ENCODE data around the gene UGT3A1.

UGT3A1 gene

GRCh38 chr5:35938568-35939227 lies 52.5 kb downstream of the UGT3A1 start, which contains the start of gene CAPSL:
CAPSL (minus strand) TSS chr5:35938622; CDS start chr5:35921120, 17,502 bp downstream.
- H3K9me3 ChIP-seq (ENCODE audit: control insufficient read depth, low read depth, low read length) = no peaks in the 10 kb centered on the region
- no peaks in the 10 kb centered on the region for H3K4me1 ChIP-seq (ENCODE audit: control insufficient read depth, low read depth, low read length)

GRCh38 chr5:35926389-35927051 lies 64.7 kb downstream of the UGT3A1 start:
- H3K36me3 ChIP-seq (ENCODE audit: control insufficient read depth, low read depth, low read length) = no peaks in the 10 kb centered on the region
- H3K27ac ChIP-seq (ENCODE audit: low read length) = no peak overlapping the region
- H3K4me3 ChIP-seq (ENCODE audit: low read length) = peak overlapping the region; percentile 12
- no peaks in the 10 kb centered on the region for H3K9me3 ChIP-seq (ENCODE audit: control insufficient read depth, low read depth, low read length)
- peaks cover 41% of the 10 kb centered on the region for H3K27me3 ChIP-seq (ENCODE audit: control insufficient read depth, insufficient read depth, low read length)
- no peaks in the 10 kb centered on the region for H3K4me1 ChIP-seq (ENCODE audit: control insufficient read depth, low read depth, low read length)
- H3K9ac ChIP-seq (ENCODE audit: low read length) = no peak overlapping the region

More at GRCh38 chr5:35938568-35939227, 52.5 kb downstream of the UGT3A1 start, which contains the start of gene CAPSL:
- Histone ChIP-seq H3K27ac (ENCODE audit: low read length) (no peak within 1 kb of the TSS), H3K4me3 (ENCODE audit: low read length) (no peak within 1 kb of the TSS), H3K9ac (ENCODE audit: low read length) (no peak within 1 kb of the TSS), H3K27me3 (ENCODE audit: control insufficient read depth, insufficient read depth, low read length) (no peaks in the 10 kb centered on the region), H3K36me3 (ENCODE audit: control insufficient read depth, low read depth, low read length) (no peaks in the 10 kb centered on the region)

GRCh38 chr5:35924950-35925722 lies 66.1 kb downstream of the UGT3A1 start:
- Histone ChIP-seq H3K4me1 (ENCODE audit: control insufficient read depth, low read depth, low read length) (no peaks in the 10 kb centered on the region), H3K4me3 (ENCODE audit: low read length) (no peak overlapping the region), H3K9me3 (ENCODE audit: control insufficient read depth, low read depth, low read length) (no peaks in the 10 kb centered on the region), H3K36me3 (ENCODE audit: control insufficient read depth, low read depth, low read length) (no peaks in the 10 kb centered on the region), H3K9ac (ENCODE audit: low read length) (no peak overlapping the region), H3K27ac (ENCODE audit: low read length) (no peak overlapping the region), H3K27me3 (ENCODE audit: control insufficient read depth, insufficient read depth, low read length) (peaks cover 41% of the 10 kb centered on the region)

GRCh38 chr5:35924122-35924949 lies 66.9 kb downstream of the UGT3A1 start:
- no peak overlapping the region for H3K4me3 ChIP-seq (ENCODE audit: low read length)
- no peak overlapping the region for H3K27ac ChIP-seq (ENCODE audit: low read length)
- no peaks in the 10 kb centered on the region for H3K9me3 ChIP-seq (ENCODE audit: control insufficient read depth, low read depth, low read length)
- H3K27me3 ChIP-seq (ENCODE audit: control insufficient read depth, insufficient read depth, low read length) = peaks cover 41% of the 10 kb centered on the region
- no peaks in the 10 kb centered on the region for H3K4me1 ChIP-seq (ENCODE audit: control insufficient read depth, low read depth, low read length)
- H3K36me3 ChIP-seq (ENCODE audit: control insufficient read depth, low read depth, low read length) = no peaks in the 10 kb centered on the region
- no peak overlapping the region for H3K9ac ChIP-seq (ENCODE audit: low read length)

GRCh38 chr5:35922468-35922867 lies 68.7 kb downstream of the UGT3A1 start:
- no peaks in the 10 kb centered on the region for H3K36me3 ChIP-seq (ENCODE audit: control insufficient read depth, low read depth, low read length)
- H3K27ac ChIP-seq (ENCODE audit: low read length) = no peak overlapping the region
- no peak overlapping the region for H3K4me3 ChIP-seq (ENCODE audit: low read length)
- H3K9me3 ChIP-seq (ENCODE audit: control insufficient read depth, low read depth, low read length) = no peaks in the 10 kb centered on the region
- H3K9ac ChIP-seq (ENCODE audit: low read length) = no peak overlapping the region
- peaks cover 41% of the 10 kb centered on the region for H3K27me3 ChIP-seq (ENCODE audit: control insufficient read depth, insufficient read depth, low read length)
- H3K4me1 ChIP-seq (ENCODE audit: control insufficient read depth, low read depth, low read length) = no peaks in the 10 kb centered on the region

GRCh38 chr5:35921930-35922329 lies 69.3 kb downstream of the UGT3A1 start:
- Histone ChIP-seq H3K27me3 (ENCODE audit: control insufficient read depth, insufficient read depth, low read length) (peaks cover 41% of the 10 kb centered on the region), H3K4me1 (ENCODE audit: control insufficient read depth, low read depth, low read length) (no peaks in the 10 kb centered on the region), H3K9ac (ENCODE audit: low read length) (no peak overlapping the region), H3K4me3 (ENCODE audit: low read length) (no peak overlapping the region), H3K36me3 (ENCODE audit: control insufficient read depth, low read depth, low read length) (no peaks in the 10 kb centered on the region), H3K9me3 (ENCODE audit: control insufficient read depth, low read depth, low read length) (no peaks in the 10 kb centered on the region), H3K27ac (ENCODE audit: low read length) (no peak overlapping the region)

- H3K4me3 ChIP-seq (ENCODE audit: low read length) = no peak overlapping the region
- no peak overlapping the region for H3K9ac ChIP-seq (ENCODE audit: low read length)
- H3K4me1 ChIP-seq (ENCODE audit: control insufficient read depth, low read depth, low read length) = no peaks in the 10 kb centered on the region
- no peaks in the 10 kb centered on the region for H3K36me3 ChIP-seq (ENCODE audit: control insufficient read depth, low read depth, low read length)
- peaks cover 35% of the 10 kb centered on the region for H3K27me3 ChIP-seq (ENCODE audit: control insufficient read depth, insufficient read depth, low read length)
- no peak overlapping the region for H3K27ac ChIP-seq (ENCODE audit: low read length)
- H3K9me3 ChIP-seq (ENCODE audit: control insufficient read depth, low read depth, low read length) = no peaks in the 10 kb centered on the region
These were observed 70.3 kb downstream of the UGT3A1 start for GRCh38 chr5:35920890-35921289.

GRCh38 chr5:35919191-35919590 lies 72.0 kb downstream of the UGT3A1 start:
- Histone ChIP-seq H3K36me3 (ENCODE audit: control insufficient read depth, low read depth, low read length) (no peaks in the 10 kb centered on the region), H3K4me1 (ENCODE audit: control insufficient read depth, low read depth, low read length) (no peaks in the 10 kb centered on the region), H3K27me3 (ENCODE audit: control insufficient read depth, insufficient read depth, low read length) (peaks cover 18% of the 10 kb centered on the region), H3K4me3 (ENCODE audit: low read length) (no peak overlapping the region), H3K27ac (ENCODE audit: low read length) (no peak overlapping the region), H3K9ac (ENCODE audit: low read length) (no peak overlapping the region), H3K9me3 (ENCODE audit: control insufficient read depth, low read depth, low read length) (no peaks in the 10 kb centered on the region)

- Histone ChIP-seq H3K27ac (ENCODE audit: low read length) (no peak overlapping the region), H3K9ac (ENCODE audit: low read length) (no peak overlapping the region), H3K9me3 (ENCODE audit: control insufficient read depth, low read depth, low read length) (no peaks in the 10 kb centered on the region), H3K36me3 (ENCODE audit: control insufficient read depth, low read depth, low read length) (no peaks in the 10 kb centered on the region), H3K4me1 (ENCODE audit: control insufficient read depth, low read depth, low read length) (peaks cover 10% of the 10 kb centered on the region), H3K27me3 (ENCODE audit: control insufficient read depth, insufficient read depth, low read length) (no peaks in the 10 kb centered on the region), H3K4me3 (ENCODE audit: low read length) (no peak overlapping the region)
These were observed 82.4 kb downstream of the UGT3A1 start for GRCh38 chr5:35908814-35909213.

GRCh38 chr5:35908228-35908627 lies 83.0 kb downstream of the UGT3A1 start:
- Histone ChIP-seq H3K9me3 (ENCODE audit: control insufficient read depth, low read depth, low read length) (no peaks in the 10 kb centered on the region), H3K4me3 (ENCODE audit: low read length) (no peak overlapping the region), H3K27ac (ENCODE audit: low read length) (no peak overlapping the region), H3K27me3 (ENCODE audit: control insufficient read depth, insufficient read depth, low read length) (no peaks in the 10 kb centered on the region), H3K36me3 (ENCODE audit: control insufficient read depth, low read depth, low read length) (no peaks in the 10 kb centered on the region), H3K9ac (ENCODE audit: low read length) (no peak overlapping the region), H3K4me1 (ENCODE audit: control insufficient read depth, low read depth, low read length) (peaks cover 10% of the 10 kb centered on the region)

Data from iPS-18a (cell line).